Transverse colon (tissue), 4 donors: ENCODE results near the gene EIF4E1B. TPM values are rescaled to one million over a fixed set of nuclear protein-coding genes. Genes with fewer than 3 reads are reported as not detected.

ENCODE experiments used
- DNase-seq: peaks from one replicate; pipeline ENCODE4 v3.0.0-alpha.2; 2019
- H3K27ac ChIP-seq, 4 donors: fragments of 200-600 bp; sonication (generic); 2 replicates each; pipeline ENCODE4 v1.5.1; 2016 to 2018; ENCODE audit warnings: inconsistent platforms in 4 of 4
- H3K27me3 ChIP-seq: fragments of 200-600 bp; sonication (generic); 2 replicates; pipeline ENCODE4 v1.5.1; 2017; ENCODE audit warnings: inconsistent platforms
- H3K36me3 ChIP-seq, 4 donors: fragments of 200-600 bp; sonication (generic); 2 replicates each; pipeline ENCODE4 v1.5.1; 2017 to 2019; ENCODE audit warnings: inconsistent platforms in 4 of 4
- H3K4me1 ChIP-seq, 4 donors: fragments of 200-600 bp; sonication (generic); 2 replicates each; pipeline ENCODE4 v1.5.1; 2017 to 2020; ENCODE audit warnings: inconsistent platforms in 4 of 4
- H3K4me3 ChIP-seq, 4 donors: fragments of 200-600 bp; sonication (generic); 1 replicate in 1 of 4; 2 replicates in 3 of 4; pipeline versions ENCODE4 v1.5.1 to v1.6.1; 2017 to 2019; ENCODE audit warnings: inconsistent platforms in 4 of 4
- H3K9me3 ChIP-seq, 2 donors: fragments of 200-600 bp; sonication (generic); 2 replicates each; pipeline ENCODE4 v1.5.1; 2017 to 2019; ENCODE audit warnings: inconsistent platforms in 2 of 2
- EP300 ChIP-seq: sonication (generic); formaldehyde crosslinking; IDR thresholded peaks from one replicate; pipeline ENCODE4 v1.6.1; 2017; ENCODE audit warnings: antibody characterized with exemption, low read depth
- POLR2A ChIP-seq: fragments of 450-650 bp; IDR thresholded peaks from one replicate; pipeline ENCODE4 v1.6.1; 2016; ENCODE audit warnings: antibody characterized with exemption, mild to moderate bottlenecking, moderate library complexity
- POLR2AphosphoS5 ChIP-seq, 3 donors: sonication (generic); formaldehyde crosslinking; IDR thresholded peaks; one replicate each; pipeline ENCODE4 v1.6.1; 2016; ENCODE audit warnings: antibody characterized with exemption in 3 of 3
- WGBS, 2 donors: methylation state at CpG; one replicate each; pipeline ENCODE4 v1.1.5; 2018; ENCODE audit warnings: low coverage in 1 of 2; 5-methylcytosine and 5-hydroxymethylcytosine counted together
- in situ Hi-C, 4 donors: fragments of 200-750 bp; cut with MboI; loops; one replicate each; pipeline versions ENCODE4 v1.15.0 to v1.15.1; 2017; ENCODE audit warnings: low sequenced_read_pairs in 3 of 4, low pct_ligation_motif_present in 1 of 4, low pct_unique_long_range_greater_than_20kb in 1 of 4
- intact Hi-C: fragments of 100-400 bp; cut with DNase I; formaldehyde crosslinking; loops from one replicate; pipeline ENCODE4 v1.15.1; 2023; ENCODE audit warnings: low total_unique reads
- total RNA-seq, 4 donors: library from RNA; depleted of rRNA; stranded (reverse); fragments of >200 nt; gene quantifications; one replicate each; pipeline ENCODE4 v1.1.0, GENCODE V29; 2016
- TF ChIP-seq, protein P1 (sequence below), 5 experiments: fragments of 200-600 bp in 3 of 5; fragments of 450-650 bp in 2 of 5; sonication (generic) in 3 of 5; IDR thresholded peaks; 1 replicate in 2 of 5; 2 replicates in 3 of 5; pipeline ENCODE4 v1.5.1; 2016 to 2017; ENCODE audit warnings: antibody characterized with exemption in 5 of 5, inconsistent platforms in 3 of 5, mild to moderate bottlenecking in 2 of 5, moderate library complexity in 1 of 5

The EIF4E1B gene
- total RNA-seq, 4 donors from 2014 or later, result not detected

DNA sequence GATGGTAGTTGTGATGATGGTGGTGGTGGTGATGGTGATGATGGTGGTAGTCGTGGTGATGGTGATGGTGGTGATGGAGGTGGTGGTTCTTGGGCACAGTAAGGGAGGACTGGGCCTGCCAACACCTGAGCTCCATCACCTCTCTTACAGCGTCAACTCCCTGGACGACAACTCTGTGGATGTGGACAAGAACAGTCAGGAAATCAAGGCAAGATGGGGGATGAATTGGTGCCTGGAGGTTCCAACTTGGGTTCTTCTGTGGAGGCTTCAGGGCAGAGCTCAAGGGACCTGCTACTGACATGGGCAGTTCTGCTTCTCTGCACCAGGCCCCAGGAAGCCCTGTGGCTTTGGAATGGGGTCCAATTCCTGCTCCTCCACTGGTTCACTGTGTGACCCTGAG lies 37.9 kb upstream of the EIF4E1B start:
- Histone ChIP-seq H3K9me3 (no peaks in the 10 kb centered on the region), H3K4me3 (no peak overlapping the region), H3K27ac (no peak overlapping the region), H3K27me3 (no peaks in the 10 kb centered on the region), H3K4me1 (peaks cover 3 to 12% (median 8%) of the 10 kb centered on the region in 4 donors), H3K36me3 (no peaks in the 10 kb centered on the region)
- intact Hi-C loops, result no loop called here
- no peak for DNase-seq
- 98 to 100% methylated on average over 1 to 3 of the region's 3 CpGs for WGBS, 2 donors
- TF ChIP-seq, protein P1, sequence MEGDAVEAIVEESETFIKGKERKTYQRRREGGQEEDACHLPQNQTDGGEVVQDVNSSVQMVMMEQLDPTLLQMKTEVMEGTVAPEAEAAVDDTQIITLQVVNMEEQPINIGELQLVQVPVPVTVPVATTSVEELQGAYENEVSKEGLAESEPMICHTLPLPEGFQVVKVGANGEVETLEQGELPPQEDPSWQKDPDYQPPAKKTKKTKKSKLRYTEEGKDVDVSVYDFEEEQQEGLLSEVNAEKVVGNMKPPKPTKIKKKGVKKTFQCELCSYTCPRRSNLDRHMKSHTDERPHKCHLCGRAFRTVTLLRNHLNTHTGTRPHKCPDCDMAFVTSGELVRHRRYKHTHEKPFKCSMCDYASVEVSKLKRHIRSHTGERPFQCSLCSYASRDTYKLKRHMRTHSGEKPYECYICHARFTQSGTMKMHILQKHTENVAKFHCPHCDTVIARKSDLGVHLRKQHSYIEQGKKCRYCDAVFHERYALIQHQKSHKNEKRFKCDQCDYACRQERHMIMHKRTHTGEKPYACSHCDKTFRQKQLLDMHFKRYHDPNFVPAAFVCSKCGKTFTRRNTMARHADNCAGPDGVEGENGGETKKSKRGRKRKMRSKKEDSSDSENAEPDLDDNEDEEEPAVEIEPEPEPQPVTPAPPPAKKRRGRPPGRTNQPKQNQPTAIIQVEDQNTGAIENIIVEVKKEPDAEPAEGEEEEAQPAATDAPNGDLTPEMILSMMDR (IDR thresholded peaks at IDR 0.05), result no peak
- TF ChIP-seq EP300 (no peak), POLR2A (no peak), POLR2AphosphoS5 (IDR thresholded peaks at IDR 0.05) (no peak)
- in situ Hi-C loops, result loop anchor here in 1 of 4 donors (25.0 kb wide), 1 partner anchor 180 kb away; the partner anchor contains the start of gene CLTB

DNA sequence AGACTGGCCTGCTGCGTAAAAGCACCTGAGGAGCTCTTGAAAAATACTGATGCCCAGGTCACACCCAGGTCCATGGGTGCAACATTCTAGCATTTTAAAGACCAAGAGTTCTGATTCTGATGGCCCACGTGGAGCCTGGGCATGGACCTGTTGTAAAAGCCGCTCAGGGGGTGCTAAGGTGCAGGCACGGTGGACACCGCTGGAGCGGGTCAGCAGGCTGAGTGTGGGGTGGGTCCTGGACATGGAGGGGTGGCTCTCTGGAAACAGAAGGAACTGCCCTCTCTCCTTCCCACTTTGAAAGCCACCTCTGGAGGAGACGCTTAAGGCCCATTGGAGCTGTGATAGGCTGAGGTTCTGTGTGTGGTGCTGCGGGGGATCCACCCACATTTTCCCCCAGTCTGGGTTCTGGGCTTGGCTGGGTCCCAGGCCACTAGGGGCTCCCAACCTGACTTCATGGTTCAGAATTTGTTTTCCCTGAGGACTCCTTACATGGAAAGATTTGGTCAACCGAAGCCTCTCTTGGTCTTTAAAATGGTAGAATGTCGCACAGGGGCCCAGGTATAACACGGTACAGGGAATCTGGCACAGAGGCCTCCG lies 37.1 kb upstream of the EIF4E1B start:
- Histone ChIP-seq H3K27me3 (peaks cover 8% of the 10 kb centered on the region), H3K4me3 (no peak overlapping the region), H3K36me3 (no peaks in the 10 kb centered on the region), H3K27ac (no peak overlapping the region), H3K4me1 (peaks cover 3 to 12% (median 8%) of the 10 kb centered on the region in 4 donors), H3K9me3 (no peaks in the 10 kb centered on the region)
- in situ Hi-C loops, result loop anchor here in 1 of 4 donors (25.0 kb wide), 1 partner anchor 181 kb away; the partner anchor contains the start of gene CLTB
- DNase-seq, result no peak
- no peak for TF ChIP-seq POLR2AphosphoS5 (IDR thresholded peaks at IDR 0.05)
- no peak for TF ChIP-seq POLR2A
- TF ChIP-seq, protein P1 (IDR thresholded peaks at IDR 0.05), result no peak
- no peak for TF ChIP-seq EP300
- intact Hi-C loops, result no loop called here
- WGBS, 2 donors, result 96 to 100% methylated on average over 1 to 12 of the region's 12 CpGs

- intact Hi-C loops (no loop called here), in situ Hi-C loops (loop anchor here in 1 of 4 donors (25.0 kb wide), 1 partner anchor 182 kb away; the partner anchor contains the start of gene CLTB)
- WGBS, 2 donors, result 86% methylated on average over 8 of the region's 8 CpGs; no CpG with 5 or more reads in 1 of the 2 donors
Measured at GRCh38 chr5:176594554-176594953, 35.9 kb upstream of the EIF4E1B start.

GRCh38 chr5:176595386-176595943 lies 35.0 kb upstream of the EIF4E1B start:
- WGBS, 2 donors, result 50 to 76% methylated on average over 2 to 9 of the region's 11 CpGs
- H3K27me3 ChIP-seq, result peaks cover 8% of the 10 kb centered on the region
- peaks cover 3 to 12% (median 8%) of the 10 kb centered on the region in 4 donors for H3K4me1 ChIP-seq
- TF ChIP-seq EP300, result no peak
- TF ChIP-seq POLR2AphosphoS5 (IDR thresholded peaks at IDR 0.05), result no peak
- TF ChIP-seq POLR2A, result no peak
- TF ChIP-seq, protein P1 (IDR thresholded peaks at IDR 0.05), result no peak
- in situ Hi-C loops, result loop anchor here in 1 of 4 donors (25.0 kb wide), 1 partner anchor 183 kb away; the partner anchor contains the start of gene CLTB
- H3K4me3 ChIP-seq, result no peak overlapping the region
- no peaks in the 10 kb centered on the region for H3K36me3 ChIP-seq
- H3K9me3 ChIP-seq, result no peaks in the 10 kb centered on the region
- intact Hi-C loops, result no loop called here
- no peak overlapping the region for H3K27ac ChIP-seq
- no peak for DNase-seq

More at GRCh38 chr5:176594554-176594953, 35.9 kb upstream of the EIF4E1B start:
- no peak for DNase-seq
- Histone ChIP-seq H3K4me3 (no peak overlapping the region), H3K27me3 (peaks cover 8% of the 10 kb centered on the region), H3K4me1 (peaks cover 3 to 12% (median 8%) of the 10 kb centered on the region in 4 donors), H3K27ac (no peak overlapping the region), H3K36me3 (no peaks in the 10 kb centered on the region), H3K9me3 (no peaks in the 10 kb centered on the region)
- TF ChIP-seq POLR2AphosphoS5 (IDR thresholded peaks at IDR 0.05), result no peak
- TF ChIP-seq, protein P1 (IDR thresholded peaks at IDR 0.05), result no peak
- TF ChIP-seq POLR2A, result no peak
- TF ChIP-seq EP300, result no peak
